Dedifferentiated amniotic fluid mesenchymal stem cell (primary cell): Measurements from ENCODE around the gene KCNAB1.
A peak's percentile ranks its signal among the peaks of the same experiment; 100 is the strongest.

ENCODE experiments used
- DNase-seq: peaks from one replicate; pipeline ENCODE4 v3.0.0-alpha.2; 2016; ENCODE audit errors: extremely low spot score

The KCNAB1 gene

DNA sequence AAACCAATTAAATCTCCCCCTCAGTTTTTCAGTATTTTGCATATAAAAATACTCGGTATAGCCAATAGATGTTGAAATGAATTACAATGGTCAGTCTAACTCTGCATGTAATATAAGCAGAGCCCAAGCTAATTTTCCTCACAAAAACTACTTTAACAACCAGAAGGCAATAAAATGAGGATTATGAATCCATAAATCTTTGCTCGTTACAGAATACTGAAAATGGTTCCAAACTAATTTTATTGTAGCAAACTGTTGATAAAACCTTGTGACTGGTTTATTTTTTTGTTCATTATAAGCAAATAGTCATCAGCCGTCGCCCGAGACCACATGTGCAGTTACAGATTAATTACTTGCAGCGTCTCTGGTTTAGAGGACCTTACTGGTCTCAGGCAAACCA is 251.3 kb downstream of the KCNAB1 start:
- DNase-seq: no peak

DNA sequence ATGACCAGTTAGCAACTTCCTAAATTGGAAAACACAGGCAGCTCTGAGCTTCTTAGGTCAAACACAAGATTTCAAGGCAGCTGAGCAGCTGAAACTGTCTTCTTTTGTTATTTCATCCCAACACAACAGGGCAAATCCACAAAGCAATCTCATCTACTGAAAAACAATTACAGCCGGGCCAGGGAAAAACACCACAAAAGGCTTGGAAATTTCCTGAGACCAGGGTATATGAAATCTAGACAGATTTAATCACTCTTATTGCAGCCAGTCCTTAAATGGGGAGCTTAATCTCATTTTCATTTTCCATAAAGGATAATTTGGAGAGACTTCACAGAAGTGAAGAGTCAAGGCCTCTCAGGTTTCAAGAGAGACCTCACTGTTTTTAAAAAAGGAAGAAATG is 252.7 kb downstream of the KCNAB1 start:
- DNase-seq: no peak

- no peak for DNase-seq
Measured at GRCh38 chr3:156373654-156374053, 253.3 kb downstream of the KCNAB1 start.

DNA sequence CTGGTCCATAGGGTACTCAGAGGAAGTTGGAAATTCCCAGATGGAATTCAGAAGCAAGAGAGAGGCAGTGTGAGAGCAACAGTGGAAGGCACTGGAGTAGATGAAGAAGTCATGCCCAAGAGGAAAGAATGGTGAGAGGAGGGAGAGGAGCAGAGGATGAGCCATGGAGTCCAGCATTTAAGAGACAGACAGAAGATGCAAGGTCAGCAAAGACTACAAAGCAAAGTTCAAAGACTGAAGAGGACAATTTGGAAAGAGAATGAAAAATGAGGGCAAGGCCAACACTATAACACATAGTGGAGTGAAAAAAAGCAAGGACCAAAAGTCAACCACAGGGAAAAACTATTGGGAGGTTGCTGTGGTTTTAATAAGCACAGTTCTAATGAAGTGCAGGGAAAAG is 255.8 kb downstream of the KCNAB1 start:
- no peak for DNase-seq

DNA sequence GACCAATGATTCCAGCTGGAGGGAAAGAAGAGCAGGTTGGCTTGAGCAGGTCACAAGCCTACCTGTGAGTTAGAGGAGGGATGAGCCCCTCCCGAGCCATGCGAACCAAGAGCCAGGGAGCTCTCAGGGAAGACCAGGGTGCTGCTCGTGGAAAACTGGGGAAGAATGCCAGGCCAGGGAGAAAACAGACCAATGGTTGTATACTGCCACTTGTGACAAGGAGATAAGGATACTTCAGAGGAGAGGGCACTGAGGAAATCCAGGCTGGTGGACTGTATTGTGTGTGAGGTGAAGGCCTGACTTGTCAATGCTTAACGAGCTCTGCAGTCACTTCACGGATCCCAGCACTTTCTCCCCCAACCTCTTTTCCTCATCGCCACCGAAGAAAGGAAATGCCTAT is 256.9 kb downstream of the KCNAB1 start:
- no peak for DNase-seq

DNA sequence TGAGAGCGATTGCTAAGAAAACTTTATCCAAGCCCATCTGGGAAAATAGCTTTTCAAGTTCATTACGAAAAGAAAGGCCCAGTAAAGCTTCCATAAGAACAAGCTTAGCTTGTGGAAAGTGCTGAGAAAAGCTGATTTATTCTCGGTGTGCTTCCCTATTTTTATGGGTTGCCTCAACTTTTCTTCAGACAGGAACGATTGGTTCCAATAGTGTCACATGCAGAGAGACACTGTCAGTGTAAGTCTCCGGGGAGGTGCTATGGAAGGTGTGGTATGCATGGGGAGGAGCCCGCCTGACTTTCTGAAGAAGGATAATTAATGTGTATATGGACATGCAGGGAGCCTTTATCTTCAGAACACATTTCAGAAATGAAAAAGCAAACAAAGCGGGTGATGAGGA is 257.3 kb downstream of the KCNAB1 start:
- DNase-seq: no peak

- DNase-seq: no peak
Measured at GRCh38 chr3:156378871-156379270, 258.5 kb downstream of the KCNAB1 start.

- no peak for DNase-seq
Measured at GRCh38 chr3:156379327-156379726, 258.9 kb downstream of the KCNAB1 start.

DNA sequence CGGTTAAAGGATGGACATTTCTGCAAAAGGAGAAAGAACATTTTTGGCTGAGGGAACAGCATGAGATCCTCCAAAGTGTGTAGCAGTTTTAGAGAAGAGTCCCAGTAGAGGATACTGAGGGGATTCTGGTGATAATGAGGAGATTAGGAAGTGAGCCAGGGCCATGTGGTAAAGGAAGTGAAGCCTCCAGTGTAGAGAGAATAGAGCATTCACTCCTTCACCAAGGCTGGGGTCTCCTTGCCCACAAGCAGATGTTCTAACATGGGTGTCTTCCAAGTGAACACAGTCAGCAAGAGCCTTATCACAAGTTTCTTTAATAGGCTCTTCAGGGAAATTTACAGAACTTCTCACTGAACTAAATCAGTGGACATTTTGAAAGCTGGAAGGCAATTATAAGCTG is 260.9 kb downstream of the KCNAB1 start:
- no peak for DNase-seq

DNA sequence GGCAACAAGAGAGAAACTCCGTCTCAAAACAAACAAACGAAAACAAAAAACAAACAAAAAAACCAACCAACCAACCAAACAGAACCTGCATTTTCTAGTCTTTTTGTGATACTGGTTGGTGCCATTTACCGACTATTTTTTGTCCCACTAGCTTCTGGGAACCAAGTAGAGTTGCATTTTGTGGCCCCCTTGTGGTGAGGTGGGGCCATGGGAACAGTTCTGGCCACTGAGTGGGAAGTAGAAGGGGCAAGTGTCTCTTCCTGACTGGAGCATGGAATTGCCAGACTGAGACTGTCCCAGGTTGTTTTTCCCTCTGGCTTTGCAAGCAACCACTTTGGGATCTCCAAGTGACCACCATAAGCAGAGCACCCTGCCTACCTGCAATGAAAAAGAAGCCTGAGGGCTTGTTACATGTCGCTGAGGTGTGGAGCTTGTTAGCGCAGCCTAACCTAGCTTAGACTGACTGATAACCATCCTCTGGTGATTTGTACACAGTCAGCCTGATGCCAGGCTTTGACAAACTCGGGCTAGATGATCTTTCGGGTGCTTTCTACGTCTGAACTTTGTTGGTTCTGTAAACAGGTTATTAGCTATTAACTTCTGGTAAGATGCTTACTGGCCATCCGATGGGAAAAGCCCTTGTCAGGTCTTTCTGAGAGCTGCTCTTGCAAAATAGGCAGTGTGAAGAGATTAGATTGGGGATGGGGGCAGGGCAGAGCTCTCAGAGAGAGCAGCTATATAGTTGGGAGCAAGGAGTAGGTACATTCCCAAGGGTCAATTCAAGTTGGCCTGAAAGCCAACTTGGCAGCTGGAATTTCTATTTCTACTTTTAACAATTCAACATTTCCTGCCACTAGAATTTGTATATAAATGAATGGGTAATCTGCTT is 262.3 kb downstream of the KCNAB1 start:
- no peak for DNase-seq

- DNase-seq: no peak
Measured at GRCh38 chr3:156383441-156384025, 263.2 kb downstream of the KCNAB1 start.

- peak; percentile 82 for DNase-seq
Measured at GRCh38 chr3:156388497-156389448, 268.4 kb downstream of the KCNAB1 start.

DNA sequence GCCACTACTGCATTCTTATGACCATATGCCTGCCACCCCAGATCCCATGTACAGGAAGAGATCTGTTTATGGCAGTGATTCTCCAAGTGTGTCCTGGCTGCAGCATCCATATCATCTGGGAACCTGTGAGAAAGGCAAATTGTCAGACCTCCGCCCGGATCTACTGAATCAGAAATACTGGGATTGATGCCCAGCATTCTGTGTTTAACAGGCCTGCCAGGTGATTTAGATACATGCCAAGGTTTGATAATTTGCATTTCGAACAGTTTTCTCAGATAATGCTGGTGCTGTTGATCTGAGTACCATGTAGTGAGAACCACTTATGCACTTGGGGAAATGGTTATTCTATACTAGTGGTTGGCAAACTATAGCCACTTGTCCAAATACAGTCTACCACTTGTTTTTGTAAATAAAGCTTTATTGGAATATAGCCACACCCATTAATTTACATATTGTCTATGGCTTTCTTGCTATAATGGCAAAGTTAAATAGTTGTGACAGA is 269.1 kb downstream of the KCNAB1 start:
- no peak for DNase-seq

DNA sequence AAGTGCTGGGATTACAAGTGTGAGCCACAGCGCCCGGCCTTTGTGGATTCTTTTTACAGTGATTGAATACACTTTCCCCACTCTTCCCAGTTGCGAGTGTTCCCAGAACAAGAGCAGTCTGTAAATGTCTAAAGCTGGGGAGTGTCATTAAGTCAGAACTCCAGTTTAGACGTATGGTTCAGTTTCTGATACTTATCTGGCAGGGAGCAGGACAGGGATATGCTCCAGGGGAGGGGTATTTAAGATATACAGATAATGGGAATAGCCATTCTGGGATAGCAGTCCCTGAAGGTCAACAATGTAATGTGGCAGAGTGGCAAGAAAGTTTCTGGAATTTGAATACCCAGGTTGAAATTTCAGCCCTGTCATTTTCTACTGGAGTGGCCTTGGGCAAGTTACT is 270.5 kb downstream of the KCNAB1 start:
- DNase-seq: no peak

DNA sequence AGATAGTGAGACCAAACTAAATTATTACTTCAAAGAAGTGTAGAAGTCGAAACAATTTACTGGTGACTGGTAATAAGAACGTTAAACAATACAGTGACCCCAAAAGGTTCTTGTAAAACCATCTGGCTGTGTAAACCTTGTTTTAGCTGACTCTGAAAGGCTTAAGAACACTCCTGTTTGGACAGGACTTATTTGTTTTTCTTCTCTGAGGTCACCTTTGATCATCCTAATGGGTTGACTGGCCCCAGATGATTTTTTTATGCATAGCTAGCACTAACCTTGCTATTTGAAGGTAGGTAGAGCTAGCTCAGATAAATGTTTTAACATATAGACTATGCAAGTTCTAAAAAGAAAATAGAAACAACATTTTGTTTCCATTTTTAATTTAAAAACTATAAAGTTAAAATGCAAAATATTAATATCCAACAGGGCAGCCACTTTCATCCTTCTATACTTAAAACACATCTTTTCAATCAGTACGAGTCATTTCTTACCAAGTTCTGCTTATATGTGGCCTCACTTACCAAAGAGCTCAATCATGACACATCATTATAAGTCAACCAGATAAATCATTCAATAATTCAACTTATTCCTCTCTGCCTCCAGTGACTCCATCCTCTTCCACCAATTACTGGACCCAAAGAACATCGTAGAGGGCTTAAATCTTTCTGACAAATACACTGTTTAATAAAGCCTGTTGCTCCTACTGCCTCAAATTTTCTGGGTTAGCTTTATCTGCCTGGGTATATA is 275.8 kb downstream of the KCNAB1 start:
- DNase-seq: no peak

- DNase-seq: no peak
Measured at GRCh38 chr3:156396851-156397250, 276.5 kb downstream of the KCNAB1 start.

- no peak for DNase-seq
Measured at GRCh38 chr3:156397534-156397933, 277.2 kb downstream of the KCNAB1 start.

DNA sequence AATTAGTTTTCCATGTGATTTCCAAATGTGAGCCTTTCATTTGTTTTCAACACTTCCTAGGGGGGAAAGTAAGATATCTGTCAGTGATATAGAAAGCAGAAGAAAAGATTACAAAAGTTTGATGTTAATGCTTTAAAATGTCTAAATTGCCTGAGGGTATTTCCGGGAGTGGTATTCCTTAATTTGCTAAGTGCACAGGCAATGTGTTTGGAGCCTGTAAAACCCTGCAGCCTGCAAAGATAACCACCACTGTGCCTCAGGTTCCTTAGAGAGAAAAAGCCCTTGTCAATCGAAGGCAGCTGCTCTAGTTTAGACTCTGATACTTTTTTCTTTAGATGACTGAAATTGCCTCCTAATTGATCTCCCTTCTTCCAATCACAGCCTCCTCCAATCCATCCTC is 279.7 kb downstream of the KCNAB1 start:
- no peak for DNase-seq

DNA sequence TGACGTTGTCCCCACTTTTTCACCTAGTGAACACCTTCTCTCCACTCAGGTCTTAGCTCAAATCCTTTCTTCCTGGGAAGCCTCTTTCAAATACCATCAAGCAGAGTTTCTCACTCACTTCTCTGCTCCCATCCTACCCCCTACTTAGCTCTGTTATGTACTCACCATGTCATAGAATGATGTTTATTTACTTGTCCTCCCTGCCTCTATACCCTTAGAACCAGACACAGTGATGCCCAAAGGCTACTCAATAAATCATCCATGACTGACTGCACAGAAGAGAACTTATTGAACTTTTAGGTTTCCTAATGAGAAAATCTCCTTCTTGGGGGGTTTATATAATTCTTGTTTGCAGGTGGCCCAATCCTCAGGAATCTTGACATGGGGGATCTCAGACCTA is 280.4 kb downstream of the KCNAB1 start:
- DNase-seq: no peak

GRCh38 chr3:156404217-156404616 is 283.8 kb downstream of the KCNAB1 start:
- DNase-seq: no peak

DNA sequence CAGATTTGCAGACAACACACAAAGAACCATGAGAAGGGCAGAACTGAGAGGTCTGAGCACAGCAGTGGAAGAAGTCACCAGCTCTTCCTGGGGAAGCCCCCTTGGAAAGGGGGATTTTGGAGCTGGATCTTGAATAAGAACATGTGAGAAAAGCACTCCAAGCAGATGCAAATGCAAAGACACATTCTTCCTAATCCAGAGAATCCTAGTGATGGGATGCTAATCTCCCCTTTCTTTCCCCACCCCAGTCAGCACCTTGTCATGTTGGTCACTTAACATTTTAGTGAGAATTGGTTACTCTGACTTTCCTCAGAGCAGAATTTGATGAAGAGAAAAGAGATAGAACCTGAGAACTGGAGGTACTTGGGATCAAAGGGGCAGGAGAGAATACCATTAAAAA is 286.0 kb downstream of the KCNAB1 start:
- no peak for DNase-seq
